Osteoblast (primary cell): ENCODE results near the gene CNOT11. TPM values are rescaled to one million over a fixed set of nuclear protein-coding genes. Genes with fewer than 3 reads are reported as not detected.
"Not testable (repeated sequence)": the region's sequence is repeated elsewhere in the genome, so short reads cannot be mapped to it uniquely, and the experiment has no call there.

Experiments
- DNase-seq: peaks from one replicate; pipeline ENCODE4 v3.0.0; 2011; ENCODE audit warnings: low spot score, mixed read lengths; ENCODE audit not compliant: insufficient read length; ENCODE audit errors: missing footprints
- H2AFZ ChIP-seq: 2 replicates; pipeline ENCODE4 v1.6.0; 2011; ENCODE audit warnings: mild to moderate bottlenecking, low read length
- H3K27ac ChIP-seq: 2 replicates; pipeline ENCODE4 v1.5.1; 2011; ENCODE audit warnings: mild to moderate bottlenecking, low read depth, low read length, moderate library complexity
- H3K27me3 ChIP-seq: 2 replicates; pipeline ENCODE4 v1.6.0; 2012; ENCODE audit warnings: mild to moderate bottlenecking, control low read depth, inconsistent platforms, low read length, moderate library complexity; ENCODE audit not compliant: insufficient read depth
- H3K36me3 ChIP-seq: 2 replicates; pipeline ENCODE4 v1.5.1; 2011; ENCODE audit warnings: mild to moderate bottlenecking, low read length, control low read depth, moderate library complexity; ENCODE audit not compliant: insufficient read depth
- H3K4me1 ChIP-seq: 2 replicates; pipeline ENCODE4 v1.5.1; 2011; ENCODE audit warnings: mild to moderate bottlenecking, low read length, control low read depth, moderate library complexity; ENCODE audit not compliant: insufficient read depth
- H3K4me2 ChIP-seq: 2 replicates; pipeline ENCODE4 v1.6.0; 2011; ENCODE audit warnings: mild to moderate bottlenecking, low read length; ENCODE audit not compliant: insufficient read depth
- H3K4me3 ChIP-seq: fragments of 200-600 bp; sonication (generic); 3 replicates; pipeline ENCODE4 v1.5.1; 2012; ENCODE audit warnings: mild to moderate bottlenecking, low read length, inconsistent platforms; ENCODE audit not compliant: insufficient read depth
- H3K79me2 ChIP-seq: 2 replicates; pipeline ENCODE4 v1.6.0; 2012; ENCODE audit warnings: mild to moderate bottlenecking, low read length, control low read depth, inconsistent platforms; ENCODE audit not compliant: insufficient read depth
- H3K9me3 ChIP-seq: 2 replicates; pipeline ENCODE4 v1.5.1; 2011; ENCODE audit warnings: low read depth, low read length, control low read depth
- H4K20me1 ChIP-seq: 2 replicates; pipeline ENCODE4 v1.6.0; 2012; ENCODE audit warnings: mild to moderate bottlenecking, low read length, control low read depth; ENCODE audit not compliant: insufficient read depth
- total RNA-seq: library from RNA; depleted of rRNA; stranded (reverse); fragments of >200 nt; gene quantifications from 2 replicates; pipeline ENCODE4 v1.2.3, GENCODE V29; 2012
- TF ChIP-seq, protein P1 (sequence below): IDR thresholded peaks from 2 replicates; pipeline ENCODE4 v1.5.1; 2011; ENCODE audit warnings: mild to moderate bottlenecking, low read depth, low read length, moderate library complexity; ENCODE audit errors: extremely low read depth

CNOT11 gene
- total RNA-seq, 1 donor: 43.4 TPM

DNA sequence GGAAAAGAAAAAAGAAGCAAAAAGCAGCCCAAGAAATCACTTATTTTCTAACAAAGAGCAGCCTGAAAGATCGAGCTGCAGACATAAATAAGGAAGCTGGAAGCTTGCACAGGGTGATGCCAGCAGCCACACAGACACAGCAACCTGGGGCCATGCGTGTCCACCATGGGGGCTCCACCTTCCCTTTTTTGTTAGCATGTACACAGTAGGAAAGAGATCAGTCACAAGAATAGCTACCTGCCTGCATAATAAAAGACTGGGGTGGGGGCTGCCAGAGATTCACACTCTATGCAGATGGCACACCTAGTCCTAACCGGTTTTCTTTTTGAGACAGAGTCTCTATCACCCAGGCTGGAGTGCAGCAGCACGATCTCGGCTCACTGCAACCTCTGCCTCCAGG is 2.9 kb upstream of the CNOT11 start:
- Histone ChIP-seq H3K4me2 (no peak overlapping the region), H3K27me3 (no peaks in the 10 kb centered on the region), H2AFZ (no peak overlapping the region), H3K4me3 (no peak overlapping the region), H3K36me3 (peaks cover 4% of the 10 kb centered on the region), H3K27ac (no peak overlapping the region), H3K9me3 (no peaks in the 10 kb centered on the region), H3K79me2 (peaks cover 22% of the 10 kb centered on the region), H3K4me1 (peaks cover 16% of the 10 kb centered on the region), H4K20me1 (peaks cover 11% of the 10 kb centered on the region)
- DNase-seq: no peak
- TF ChIP-seq, protein P1, sequence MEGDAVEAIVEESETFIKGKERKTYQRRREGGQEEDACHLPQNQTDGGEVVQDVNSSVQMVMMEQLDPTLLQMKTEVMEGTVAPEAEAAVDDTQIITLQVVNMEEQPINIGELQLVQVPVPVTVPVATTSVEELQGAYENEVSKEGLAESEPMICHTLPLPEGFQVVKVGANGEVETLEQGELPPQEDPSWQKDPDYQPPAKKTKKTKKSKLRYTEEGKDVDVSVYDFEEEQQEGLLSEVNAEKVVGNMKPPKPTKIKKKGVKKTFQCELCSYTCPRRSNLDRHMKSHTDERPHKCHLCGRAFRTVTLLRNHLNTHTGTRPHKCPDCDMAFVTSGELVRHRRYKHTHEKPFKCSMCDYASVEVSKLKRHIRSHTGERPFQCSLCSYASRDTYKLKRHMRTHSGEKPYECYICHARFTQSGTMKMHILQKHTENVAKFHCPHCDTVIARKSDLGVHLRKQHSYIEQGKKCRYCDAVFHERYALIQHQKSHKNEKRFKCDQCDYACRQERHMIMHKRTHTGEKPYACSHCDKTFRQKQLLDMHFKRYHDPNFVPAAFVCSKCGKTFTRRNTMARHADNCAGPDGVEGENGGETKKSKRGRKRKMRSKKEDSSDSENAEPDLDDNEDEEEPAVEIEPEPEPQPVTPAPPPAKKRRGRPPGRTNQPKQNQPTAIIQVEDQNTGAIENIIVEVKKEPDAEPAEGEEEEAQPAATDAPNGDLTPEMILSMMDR: no peak

DNA sequence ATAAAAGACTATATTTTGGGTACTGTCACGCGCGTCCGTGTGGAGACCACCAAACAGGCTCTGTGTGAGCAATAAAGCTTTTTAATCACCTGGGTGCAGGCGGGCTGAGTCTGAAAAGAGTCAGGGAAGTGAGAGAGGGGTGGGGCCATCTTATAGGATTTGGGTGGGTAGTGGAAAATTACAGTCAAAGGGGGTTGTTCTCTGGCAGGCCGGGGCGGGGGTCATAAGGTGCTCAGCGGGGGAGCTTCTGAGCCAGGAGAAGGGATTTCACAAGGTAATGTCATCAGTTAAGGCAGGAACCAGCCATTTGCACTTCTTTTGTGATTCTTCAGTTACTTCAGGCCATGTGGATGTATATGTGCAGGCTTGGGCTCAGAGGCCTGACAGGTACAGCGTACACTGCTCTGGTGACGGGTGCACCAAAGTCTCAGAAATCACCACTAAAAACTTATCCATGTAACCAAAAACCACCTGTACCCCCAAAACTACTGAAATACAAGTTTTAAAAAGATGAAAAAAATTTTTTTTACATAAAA is 1.4 kb upstream of the CNOT11 start:
- H3K27ac ChIP-seq: not testable (repeated sequence)

DNA sequence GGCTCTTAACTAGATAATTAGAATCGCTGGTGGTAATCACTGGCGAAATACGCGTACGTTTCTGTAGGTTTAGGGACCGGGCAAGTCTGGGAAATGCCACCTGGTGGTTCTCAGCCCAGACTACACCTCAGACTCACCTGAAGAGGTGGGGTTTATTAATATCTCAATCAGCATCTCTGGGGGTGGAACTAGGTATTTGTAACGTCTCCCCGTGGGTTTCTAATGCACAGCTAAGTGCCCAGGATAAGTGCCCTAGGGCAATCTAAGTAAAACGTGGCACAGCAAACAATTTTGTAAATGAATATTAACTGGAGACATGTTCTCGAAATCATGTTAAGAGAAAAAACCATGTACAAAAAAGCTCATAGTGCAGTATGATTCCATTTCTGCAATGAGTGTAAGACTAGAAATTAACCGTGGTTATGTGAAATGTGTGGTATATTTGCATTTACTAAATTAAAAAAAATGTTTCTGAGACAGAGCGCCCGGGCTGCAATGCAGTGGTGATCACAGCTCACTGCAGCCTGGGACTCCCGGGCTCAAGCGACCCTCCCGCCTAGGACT is 760 bp upstream of the CNOT11 start:
- H3K79me2 ChIP-seq: peaks cover 40% of the 10 kb centered on the region
- no peaks in the 10 kb centered on the region for H3K27me3 ChIP-seq
- peaks cover 4% of the 10 kb centered on the region for H3K36me3 ChIP-seq
- TF ChIP-seq, protein P1: no peak
- peak overlapping the region; percentile 88 for H3K4me2 ChIP-seq
- H2AFZ ChIP-seq: peak overlapping the region; percentile 95
- peaks cover 17% of the 10 kb centered on the region for H4K20me1 ChIP-seq
- H3K9me3 ChIP-seq: no peaks in the 10 kb centered on the region
- H3K27ac ChIP-seq: peak overlapping the region; percentile 40
- peaks cover 16% of the 10 kb centered on the region for H3K4me1 ChIP-seq
- DNase-seq: no peak
- peak overlapping the region; percentile 97 for H3K4me3 ChIP-seq

More for the DNA sequence above, 1.4 kb upstream of the CNOT11 start:
- H3K27me3 ChIP-seq, DNase-seq, H3K4me2 ChIP-seq, H3K9me3 ChIP-seq, H2AFZ ChIP-seq, H3K36me3 ChIP-seq, H3K4me3 ChIP-seq: not testable (repeated sequence)
- H3K4me1 ChIP-seq: peaks cover 16% of the 10 kb centered on the region
- peaks cover 15% of the 10 kb centered on the region for H4K20me1 ChIP-seq
- peaks cover 35% of the 10 kb centered on the region for H3K79me2 ChIP-seq

DNA sequence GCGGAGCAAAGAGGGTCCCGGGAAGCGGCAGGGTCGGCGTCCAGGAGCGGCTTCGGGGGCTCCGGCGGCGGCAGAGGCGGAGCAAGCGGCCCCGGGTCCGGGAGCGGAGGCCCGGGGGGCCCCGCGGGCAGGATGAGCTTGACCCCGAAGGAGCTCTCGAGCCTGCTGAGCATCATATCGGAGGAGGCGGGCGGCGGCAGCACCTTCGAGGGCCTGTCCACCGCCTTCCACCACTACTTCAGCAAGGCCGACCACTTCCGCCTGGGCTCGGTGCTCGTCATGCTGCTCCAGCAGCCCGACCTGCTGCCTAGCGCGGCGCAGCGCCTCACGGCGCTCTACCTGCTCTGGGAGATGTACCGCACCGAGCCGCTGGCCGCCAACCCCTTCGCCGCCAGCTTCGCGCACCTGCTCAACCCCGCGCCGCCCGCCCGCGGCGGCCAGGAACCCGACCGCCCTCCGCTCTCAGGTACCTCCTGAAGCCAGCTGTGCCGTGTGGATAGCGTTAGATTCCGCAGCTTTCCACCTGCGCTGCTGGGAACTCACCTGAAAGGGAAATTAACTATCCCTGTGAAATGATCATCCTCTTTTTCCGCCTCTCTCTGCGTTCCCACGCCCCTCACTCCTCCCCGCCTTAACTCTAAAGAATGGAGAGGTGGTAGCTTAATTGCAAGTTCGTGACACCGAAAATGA is 472 bp downstream of the CNOT11 start:
- Histone ChIP-seq H3K4me3 (peak overlapping the region; percentile 97), H3K27me3 (no peaks in the 10 kb centered on the region), H3K27ac (peak overlapping the region; percentile 77), H3K79me2 (peaks cover 47% of the 10 kb centered on the region), H2AFZ (peak overlapping the region; percentile 82), H3K4me2 (peak overlapping the region; percentile 98), H3K36me3 (peaks cover 9% of the 10 kb centered on the region), H3K9me3 (no peaks in the 10 kb centered on the region), H4K20me1 (peaks cover 17% of the 10 kb centered on the region), H3K4me1 (peaks cover 16% of the 10 kb centered on the region)
- peak; percentile 85 for DNase-seq
- TF ChIP-seq, protein P1: no peak
